PFSK-1 (cell line): ENCODE results near the gene SKAP1.

Experiments
- FOXP2 ChIP-seq: optimal IDR thresholded peaks from 2 replicates; pipeline ENCODE3; 2011; ENCODE audit warnings: borderline replicate concordance, control low read depth, inconsistent platforms; ENCODE audit not compliant: insufficient read depth; ENCODE audit errors: extremely low read length, extremely low read depth
- POLR2AphosphoS5 ChIP-seq: IDR thresholded peaks from 2 replicates; pipeline ENCODE4 v1.6.1; 2012; ENCODE audit warnings: low read depth, mild to moderate bottlenecking, control low read depth, low read length, moderate library complexity
- REST ChIP-seq, 2 experiments: IDR thresholded peaks; 2 replicates each; pipeline versions ENCODE4 v1.6.1 to v1.8.0; 2011 to 2012; ENCODE audit warnings: low read depth in 2 of 2, low read length in 2 of 2, control low read depth in 1 of 2, inconsistent platforms in 1 of 2, mild to moderate bottlenecking in 1 of 2, moderate library complexity in 1 of 2; ENCODE audit not compliant: insufficient read depth in 1 of 2
- SIN3A ChIP-seq: IDR thresholded peaks from 2 replicates; pipeline ENCODE4 v1.6.1; 2012; ENCODE audit warnings: mild to moderate bottlenecking, low read length, moderate library complexity, borderline replicate concordance; ENCODE audit not compliant: insufficient read depth
- TAF1 ChIP-seq: IDR thresholded peaks from 2 replicates; pipeline ENCODE4 v1.6.1; 2012; ENCODE audit warnings: low read length, control low read depth, borderline replicate concordance; ENCODE audit not compliant: insufficient read depth

SKAP1 gene

DNA sequence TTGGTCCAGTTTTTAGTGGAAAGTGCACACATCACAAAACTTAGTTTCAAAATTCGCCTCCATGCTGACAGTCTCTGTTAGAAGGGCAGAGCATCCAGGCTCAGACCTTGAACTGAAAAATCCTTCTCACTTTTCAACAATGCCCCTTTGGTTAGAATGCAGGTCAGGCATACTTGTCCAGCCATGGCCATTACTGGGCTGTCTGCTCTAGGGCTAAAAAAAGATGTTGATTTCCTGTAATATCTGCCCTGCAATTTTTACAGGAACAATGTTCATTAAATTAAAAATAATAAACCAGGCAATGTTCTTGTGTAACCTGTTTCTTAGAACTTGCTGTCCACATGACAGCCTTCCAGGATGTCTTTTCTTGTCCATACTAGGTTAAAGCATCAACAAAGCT lies 200.1 kb downstream of the SKAP1 start:
- no peak for TF ChIP-seq REST (IDR thresholded peaks at IDR 0.05; ENCODE audit: insufficient read depth in 1 of 2, low read depth in 2 of 2, low read length in 2 of 2)
- no peak for TF ChIP-seq FOXP2
- TF ChIP-seq POLR2AphosphoS5, result no peak
- no peak for TF ChIP-seq TAF1
- no peak for TF ChIP-seq SIN3A

- TF ChIP-seq FOXP2 (no peak), SIN3A (no peak), REST (IDR thresholded peaks at IDR 0.05; ENCODE audit: insufficient read depth in 1 of 2, low read depth in 2 of 2, low read length in 2 of 2) (no peak), TAF1 (no peak), POLR2AphosphoS5 (no peak)
Measured at GRCh38 chr17:48228720-48229119, 201.3 kb downstream of the SKAP1 start.

DNA sequence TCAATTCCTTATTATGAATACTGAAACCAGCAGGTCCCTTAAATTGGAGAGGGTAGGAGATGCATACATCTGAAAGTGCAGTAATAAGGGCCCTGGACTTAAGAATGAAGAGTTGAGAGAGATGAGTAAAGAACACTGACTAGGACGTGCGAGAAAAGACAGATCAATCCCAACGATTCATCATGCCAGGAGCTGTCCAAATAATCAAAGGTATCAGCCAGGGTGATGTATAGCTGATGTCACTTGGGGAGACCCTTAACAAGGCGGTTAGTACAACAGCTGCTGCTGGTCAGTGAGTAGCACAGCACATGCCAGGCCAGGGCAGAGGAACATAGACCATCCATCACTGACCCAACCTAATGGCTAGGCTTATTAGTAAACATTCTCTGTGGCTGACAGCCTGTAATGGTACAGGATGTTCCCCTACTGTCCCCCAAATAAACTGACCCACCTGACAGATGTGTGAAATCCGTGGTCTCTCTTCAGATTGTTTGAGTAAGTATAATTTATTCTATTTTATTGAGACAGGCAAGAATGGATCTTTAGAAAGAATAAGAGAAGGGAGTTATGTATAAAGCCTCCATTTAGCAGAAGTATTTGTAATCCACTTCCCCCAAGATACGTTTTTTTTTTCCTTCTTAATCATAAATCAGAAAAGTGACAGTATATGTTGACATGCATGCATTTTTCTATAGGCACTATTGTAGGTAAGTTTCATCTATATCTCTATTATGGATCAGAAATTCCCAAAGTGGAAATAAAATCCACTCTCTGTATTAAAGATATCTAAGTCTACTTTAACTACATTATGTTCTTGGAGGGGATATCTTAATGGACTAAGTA lies 204.1 kb downstream of the SKAP1 start:
- TF ChIP-seq POLR2AphosphoS5, result no peak
- TF ChIP-seq REST (IDR thresholded peaks at IDR 0.05; ENCODE audit: insufficient read depth in 1 of 2, low read depth in 2 of 2, low read length in 2 of 2), result peak in 1 of 2 experiments; percentile 78; a peak in 2 of 4 replicates
- TF ChIP-seq SIN3A, result no peak
- no peak for TF ChIP-seq FOXP2

GRCh38 chr17:48223945-48224344 lies 206.1 kb downstream of the SKAP1 start:
- TF ChIP-seq TAF1 (no peak), REST (IDR thresholded peaks at IDR 0.05; ENCODE audit: insufficient read depth in 1 of 2, low read depth in 2 of 2, low read length in 2 of 2) (no peak), FOXP2 (no peak), SIN3A (no peak), POLR2AphosphoS5 (no peak)
